Measurements from ENCODE around the gene DAZAP1.

GRCh38 chr19:1401889-1402217 is 5.5 kb upstream of the DAZAP1 start:
- TF ChIP-seq POLR2AphosphoS5 (IDR thresholded peaks at IDR 0.05; ENCODE audit: low read depth, low read length) (no peak), FOXP2 (optimal IDR thresholded peaks at IDR 0.05; ENCODE audit: borderline replicate concordance, extremely low read depth, extremely low read length, insufficient read depth) (no peak), REST (IDR thresholded peaks at IDR 0.05; ENCODE audit: insufficient read depth in 1 of 2, low read depth in 2 of 2, low read length in 2 of 2) (no peak)
